Bone marrow (tissue), 2 donors: ENCODE measurements around the gene DCUN1D1.

ENCODE experiments used
- DNase-seq, 2 donors: peaks; one replicate each; lab custom pipeline; 2025; lab: John Stamatoyannopoulos, UW

DCUN1D1 gene

GRCh38 chr3:182972387-182972786 is 8.0 kb downstream of the DCUN1D1 start:
- no peak for DNase-seq

- no peak for DNase-seq
Measured at GRCh38 chr3:182971637-182972036, 8.7 kb downstream of the DCUN1D1 start.

GRCh38 chr3:182970811-182971418 is 9.4 kb downstream of the DCUN1D1 start:
- DNase-seq, result no peak

GRCh38 chr3:182969853-182970252 is 10.5 kb downstream of the DCUN1D1 start:
- no peak for DNase-seq

GRCh38 chr3:182969277-182969676 is 11.1 kb downstream of the DCUN1D1 start:
- no peak for DNase-seq

GRCh38 chr3:182967218-182968204 is 12.8 kb downstream of the DCUN1D1 start:
- DNase-seq, result no peak

GRCh38 chr3:182965861-182966366 is 14.4 kb downstream of the DCUN1D1 start:
- DNase-seq, result no peak

- DNase-seq, result no peak
Measured at GRCh38 chr3:182964179-182964578, 16.2 kb downstream of the DCUN1D1 start.

- no peak for DNase-seq
Measured at GRCh38 chr3:182962166-182962565, 18.2 kb downstream of the DCUN1D1 start.

- no peak for DNase-seq
Measured at GRCh38 chr3:182959474-182960350, 20.6 kb downstream of the DCUN1D1 start.

- no peak for DNase-seq
Measured at GRCh38 chr3:182957676-182958266, 22.6 kb downstream of the DCUN1D1 start.

- DNase-seq, result no peak
Measured at GRCh38 chr3:182957226-182957625, 23.1 kb downstream of the DCUN1D1 start.

- no peak for DNase-seq
Measured at GRCh38 chr3:182954553-182955235, 25.6 kb downstream of the DCUN1D1 start.

GRCh38 chr3:182949688-182950087 is 30.6 kb downstream of the DCUN1D1 start:
- DNase-seq, result no peak

GRCh38 chr3:182948305-182948704 is 32.0 kb downstream of the DCUN1D1 start:
- DNase-seq, result no peak

- no peak for DNase-seq
Measured at GRCh38 chr3:182947888-182948287, 32.5 kb downstream of the DCUN1D1 start.

GRCh38 chr3:182941719-182942118 is 38.6 kb downstream of the DCUN1D1 start:
- no peak for DNase-seq

- DNase-seq, result no peak
Measured at GRCh38 chr3:182940266-182940808, 40.0 kb downstream of the DCUN1D1 start.

- no peak for DNase-seq
Measured at GRCh38 chr3:182937293-182938051, 42.9 kb downstream of the DCUN1D1 start.

GRCh38 chr3:182936918-182937285 is 43.4 kb downstream of the DCUN1D1 start:
- DNase-seq, result no peak
